T-cell (primary cell): Measurements from ENCODE around the gene DOCK1. TPM values are rescaled to one million over a fixed set of nuclear protein-coding genes. Genes with fewer than 3 reads are reported as not detected.

Experiments
- ATAC-seq, 4 experiments: fragments of 200-7000 bp in 3 of 4; fragments of 150-1000 bp in 1 of 4; cut with Tn5 transposase; replicated peaks in 1 of 4; 1 replicate in 3 of 4; 2 replicates in 1 of 4; pipeline ENCODE4 v1.10.0; 2021; ENCODE audit warnings: moderate library complexity in 3 of 4, mild to moderate bottlenecking in 2 of 4, moderate number of reproducible peaks in 1 of 4
- CTCF ChIA-PET, 2 donors: fragments of 300-600 bp; sonication (Branson Sonifier 250); formaldehyde crosslinking; loops; one replicate each; lab custom pipeline; 2022; ENCODE audit warnings: antibody characterized with exemption in 2 of 2; lab: Charles Lee
- POLR2A ChIA-PET, 2 donors: fragments of 300-600 bp; sonication (Branson Sonifier 250); formaldehyde crosslinking; loops; one replicate each; lab custom pipeline; 2022; ENCODE audit warnings: antibody characterized with exemption in 2 of 2; lab: Charles Lee
- DNase-seq, 35 experiments: peaks; one replicate each; pipeline versions ENCODE4 v3.0.0 to v3.0.0-alpha.2; 2013 to 2023
- H3K27ac ChIP-seq: one replicate; pipeline ENCODE4 v1.5.1; 2013; ENCODE audit warnings: low read length
- H3K27me3 ChIP-seq, 2 experiments: replicated peaks in 1 of 2; 1 replicate in 1 of 2; 2 replicates in 1 of 2; pipeline versions ENCODE4 v1.6.1 to v1.7.0; 2013; ENCODE audit warnings: low read length in 1 of 2, mixed read lengths in 1 of 2; ENCODE audit not compliant: control insufficient read depth in 2 of 2, insufficient read depth in 2 of 2; ENCODE audit errors: extremely low read depth in 1 of 2
- H3K36me3 ChIP-seq, 2 donors: 1 replicate in 1 of 2; 2 replicates in 1 of 2; pipeline versions ENCODE4 v1.6.1 to v1.7.0; 2013; ENCODE audit warnings: low read length in 1 of 2; ENCODE audit not compliant: control insufficient read depth in 2 of 2, insufficient read depth in 1 of 2; ENCODE audit errors: extremely low read depth in 1 of 2
- H3K4me1 ChIP-seq, 2 experiments: 1 replicate in 1 of 2; 2 replicates in 1 of 2; pipeline versions ENCODE4 v1.6.1 to v1.7.0; 2013; ENCODE audit warnings: low read length in 2 of 2, mixed read lengths in 1 of 2; ENCODE audit not compliant: insufficient read depth in 2 of 2, control insufficient read depth in 1 of 2; ENCODE audit errors: extremely low read depth in 1 of 2
- H3K4me3 ChIP-seq, 2 donors: 1 replicate in 1 of 2; 2 replicates in 1 of 2; pipeline versions ENCODE4 v1.5.1 to v1.7.0; 2013; ENCODE audit warnings: mild to moderate bottlenecking in 2 of 2, low read length in 1 of 2, moderate library complexity in 1 of 2; ENCODE audit not compliant: control insufficient read depth in 1 of 2; ENCODE audit errors: extremely low read depth in 1 of 2
- H3K9me3 ChIP-seq: 2 replicates; pipeline ENCODE4 v1.7.0; 2013
- H3K27ac Mint-ChIP-seq, 2 donors: one replicate each; pipeline ENCODE4 v1.8.0; 2020 to 2021; ENCODE audit warnings: mild to moderate bottlenecking in 2 of 2, mixed read lengths in 2 of 2
- H3K27me3 Mint-ChIP-seq, 2 donors: one replicate each; pipeline ENCODE4 v1.8.0; 2021 to 2022; ENCODE audit warnings: mixed read lengths in 2 of 2
- H3K36me3 Mint-ChIP-seq: one replicate; pipeline ENCODE4 v1.8.0; 2021; ENCODE audit warnings: mixed read lengths
- H3K4me1 Mint-ChIP-seq, 3 donors: one replicate each; pipeline ENCODE4 v1.8.0; 2020 to 2022; ENCODE audit warnings: mixed read lengths in 3 of 3, mild to moderate bottlenecking in 1 of 3
- H3K4me3 Mint-ChIP-seq, 3 donors: one replicate each; pipeline ENCODE4 v1.8.0; 2020 to 2022; ENCODE audit warnings: mild to moderate bottlenecking in 3 of 3, mixed read lengths in 3 of 3, moderate library complexity in 3 of 3
- H3K9me3 Mint-ChIP-seq, 3 donors: one replicate each; pipeline ENCODE4 v1.8.0; 2020 to 2022; ENCODE audit warnings: mixed read lengths in 3 of 3
- WGBS: methylation state at CpG from one replicate; pipeline ENCODE4 v1.1.5; 2013; ENCODE audit warnings: missing lambda C conversion rate; ENCODE audit not compliant: insufficient coverage; 5-methylcytosine and 5-hydroxymethylcytosine counted together
- total RNA-seq, 35 experiments: library from RNA in 6 of 35; stranded (reverse) in 6 of 35; fragments of 120-200 nt in 1 of 35; gene quantifications; one replicate each; pipeline versions ENCODE4 v1.2.1 to v1.2.4 and lab custom pipeline; 2013 to 2026

The DOCK1 gene
- total RNA-seq, 5 donors from 2014 or later (not counting 1 experiment from before 2014, with no cell fraction given), result 0.18 to 0.53 (median 0.37) TPM

GRCh38 chr10:127320176-127320575, 414.9 kb downstream of the DOCK1 start:
- Mint-ChIP-seq H3K9me3 (no peaks in the 10 kb centered on the region), H3K4me3 (no peak overlapping the region), H3K4me1 (no peaks in the 10 kb centered on the region), H3K36me3 (no peaks in the 10 kb centered on the region), H3K27me3 (peaks cover 0 to 12% of the 10 kb centered on the region in 2 donors), H3K27ac (no peak overlapping the region)
- 83% methylated on average over 9 of the region's 9 CpGs for WGBS
- no peaks in the 10 kb centered on the region for H3K4me1 ChIP-seq
- DNase-seq (no peak), ATAC-seq (no peak)
- no peak overlapping the region for H3K4me3 ChIP-seq
- ChIA-PET POLR2A (interaction anchor here in 1 of 2 donors (0.6 kb wide), 1 partner anchor 11 kb away, joined by 3 read pairs; no protein-coding TSS in a partner anchor), CTCF (no interaction called here)
- no peak overlapping the region for H3K27ac ChIP-seq
- H3K27me3 ChIP-seq, result peaks cover 0 to 7% of the 10 kb centered on the region in 2 experiments
- no peaks in the 10 kb centered on the region for H3K36me3 ChIP-seq
- no peaks in the 10 kb centered on the region for H3K9me3 ChIP-seq

GRCh38 chr10:127322286-127322685, 417.1 kb downstream of the DOCK1 start:
- Histone ChIP-seq H3K27ac (no peak overlapping the region), H3K36me3 (no peaks in the 10 kb centered on the region), H3K4me1 (no peaks in the 10 kb centered on the region), H3K9me3 (no peaks in the 10 kb centered on the region), H3K27me3 (peaks cover 0 to 7% of the 10 kb centered on the region in 2 experiments), H3K4me3 (no peak overlapping the region)
- Mint-ChIP-seq H3K27me3 (peaks cover 0 to 13% of the 10 kb centered on the region in 2 donors), H3K4me3 (no peak overlapping the region), H3K9me3 (no peaks in the 10 kb centered on the region), H3K27ac (no peak overlapping the region), H3K4me1 (no peaks in the 10 kb centered on the region), H3K36me3 (no peaks in the 10 kb centered on the region)
- CTCF ChIA-PET, result interaction anchor here in 1 of 2 donors (0.6 kb wide), 1 partner anchor 721 kb away, joined by 3 read pairs; no protein-coding TSS in a partner anchor
- ATAC-seq, result no peak
- WGBS, result no CpG with 5 or more reads among the region's 1 CpG
- POLR2A ChIA-PET, result no interaction called here
- no peak for DNase-seq

GRCh38 chr10:127325506-127325905, 420.3 kb downstream of the DOCK1 start:
- Mint-ChIP-seq H3K9me3 (no peaks in the 10 kb centered on the region), H3K4me1 (no peaks in the 10 kb centered on the region), H3K36me3 (no peaks in the 10 kb centered on the region), H3K27ac (no peak overlapping the region), H3K27me3 (peaks cover 0 to 21% of the 10 kb centered on the region in 2 donors), H3K4me3 (no peak overlapping the region)
- CTCF ChIA-PET, result no interaction called here
- DNase-seq (no peak), ATAC-seq (no peak)
- no peaks in the 10 kb centered on the region for H3K9me3 ChIP-seq
- H3K27me3 ChIP-seq, result peaks cover 0 to 9% of the 10 kb centered on the region in 2 experiments
- H3K4me3 ChIP-seq, result no peak overlapping the region
- H3K4me1 ChIP-seq, result no peaks in the 10 kb centered on the region
- 77% methylated on average over 2 of the region's 5 CpGs for WGBS
- POLR2A ChIA-PET, result no interaction called here
- H3K27ac ChIP-seq, result no peak overlapping the region
- no peaks in the 10 kb centered on the region for H3K36me3 ChIP-seq

GRCh38 chr10:127326883-127327282, 421.7 kb downstream of the DOCK1 start:
- no peak for ATAC-seq
- H3K9me3 Mint-ChIP-seq, result no peaks in the 10 kb centered on the region
- H3K4me1 Mint-ChIP-seq, result no peaks in the 10 kb centered on the region
- Histone ChIP-seq H3K4me1 (no peaks in the 10 kb centered on the region), H3K27me3 (peaks cover 0 to 10% of the 10 kb centered on the region in 2 experiments), H3K27ac (no peak overlapping the region), H3K4me3 (no peak overlapping the region), H3K9me3 (no peaks in the 10 kb centered on the region), H3K36me3 (no peaks in the 10 kb centered on the region)
- ChIA-PET CTCF (no interaction called here), POLR2A (no interaction called here)
- peaks cover 0 to 13% of the 10 kb centered on the region in 2 donors for H3K27me3 Mint-ChIP-seq
- H3K27ac Mint-ChIP-seq, result no peak overlapping the region
- no peaks in the 10 kb centered on the region for H3K36me3 Mint-ChIP-seq
- DNase-seq, result no peak
- no peak overlapping the region for H3K4me3 Mint-ChIP-seq
- no CpG with 5 or more reads among the region's 3 CpGs for WGBS

GRCh38 chr10:127331696-127332095, 426.5 kb downstream of the DOCK1 start:
- Histone ChIP-seq H3K4me3 (no peak overlapping the region), H3K4me1 (peaks cover 5 to 7% of the 10 kb centered on the region in 2 experiments), H3K9me3 (no peaks in the 10 kb centered on the region), H3K27ac (no peak overlapping the region), H3K27me3 (peaks cover 0 to 11% of the 10 kb centered on the region in 2 experiments), H3K36me3 (no peaks in the 10 kb centered on the region)
- H3K27me3 Mint-ChIP-seq, result peaks cover 0 to 17% of the 10 kb centered on the region in 2 donors
- POLR2A ChIA-PET, result no interaction called here
- DNase-seq, result no peak
- no peak overlapping the region for H3K4me3 Mint-ChIP-seq
- CTCF ChIA-PET, result no interaction called here
- 85% methylated on average over 4 of the region's 6 CpGs for whole genome bisulfite sequencing
- no peak for ATAC-seq
- H3K36me3 Mint-ChIP-seq, result no peaks in the 10 kb centered on the region
- peaks cover 4 to 16% (median 13%) of the 10 kb centered on the region in 3 donors for H3K4me1 Mint-ChIP-seq
- H3K9me3 Mint-ChIP-seq, result no peaks in the 10 kb centered on the region
- no peak overlapping the region for H3K27ac Mint-ChIP-seq

GRCh38 chr10:127332631-127333030, 427.4 kb downstream of the DOCK1 start:
- Mint-ChIP-seq H3K4me1 (peaks cover 4 to 16% (median 13%) of the 10 kb centered on the region in 3 donors), H3K4me3 (no peak overlapping the region), H3K36me3 (no peaks in the 10 kb centered on the region), H3K9me3 (no peaks in the 10 kb centered on the region), H3K27ac (no peak overlapping the region), H3K27me3 (peaks cover 0 to 12% of the 10 kb centered on the region in 2 donors)
- ChIA-PET CTCF (interaction anchor here (0.5 to 0.6 kb wide), 2 partner anchors 9 to 1423 kb away, joined by 3 to 5 read pairs; no protein-coding TSS in a partner anchor), POLR2A (no interaction called here)
- peaks cover 5 to 7% of the 10 kb centered on the region in 2 experiments for H3K4me1 ChIP-seq
- H3K36me3 ChIP-seq, result no peaks in the 10 kb centered on the region
- H3K9me3 ChIP-seq, result no peaks in the 10 kb centered on the region
- ATAC-seq, result no peak
- no CpG with 5 or more reads among the region's 4 CpGs for WGBS
- no peak for DNase-seq
- no peak overlapping the region for H3K4me3 ChIP-seq
- H3K27ac ChIP-seq, result no peak overlapping the region
- H3K27me3 ChIP-seq, result peaks cover 0 to 11% of the 10 kb centered on the region in 2 experiments
